GM12891 (cell line): Measurements from ENCODE around the gene ZNF677.
"Not testable (repeated sequence)": the region's sequence is repeated elsewhere in the genome, so short reads cannot be mapped to it uniquely, and the experiment has no call there.

Source experiments
- PAX5 ChIP-seq: IDR thresholded peaks from 2 replicates; pipeline ENCODE4 v1.6.1; 2011; ENCODE audit warnings: low read length, moderate library complexity, mild to moderate bottlenecking; ENCODE audit not compliant: insufficient read depth, severe bottlenecking
- POLR2A ChIP-seq: IDR thresholded peaks from 2 replicates; pipeline ENCODE4 v1.6.1; 2011; ENCODE audit warnings: low read depth, low read length, control low read depth
- POLR2AphosphoS5 ChIP-seq: IDR thresholded peaks from 2 replicates; pipeline ENCODE4 v1.6.1; 2011; ENCODE audit warnings: low read depth, low read length, control low read depth
- TAF1 ChIP-seq: IDR thresholded peaks from 2 replicates; pipeline ENCODE4 v1.6.1; 2011; ENCODE audit warnings: low read depth, low read length, control low read depth

DNA sequence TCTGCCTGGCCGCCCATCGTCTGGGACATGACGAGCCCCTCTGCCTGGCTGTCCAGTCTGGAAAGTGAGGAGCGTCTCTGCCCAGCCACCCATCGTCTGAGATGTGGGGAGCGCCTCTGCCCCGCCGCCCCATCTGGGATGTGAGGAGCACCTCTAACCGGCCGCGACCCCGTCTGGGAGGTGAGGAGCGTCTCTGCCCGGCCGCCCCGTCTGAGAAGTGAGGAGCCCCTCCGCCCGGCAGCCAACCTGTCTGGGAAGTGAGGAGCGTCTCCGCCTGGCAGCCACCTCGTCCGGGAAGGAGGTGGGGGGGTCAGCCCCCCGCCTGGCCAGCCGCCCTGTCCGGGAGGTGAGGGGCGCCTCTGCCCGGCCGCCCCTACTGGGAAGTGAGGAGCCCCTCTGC lies 32.0 kb downstream of the ZNF677 start:
- not testable (repeated sequence) for TF ChIP-seq POLR2AphosphoS5, POLR2A, TAF1, PAX5
